Measurements from ENCODE around the gene ERCC2. TPM values are rescaled to one million over a fixed set of nuclear protein-coding genes. Genes with fewer than 3 reads are reported as not detected.

The ERCC2 gene
- polyA plus RNA-seq, 1 donor (not counting 4 experiments of a cell fraction or from before 2014, with no cell fraction given), result 27.6 TPM

DNA sequence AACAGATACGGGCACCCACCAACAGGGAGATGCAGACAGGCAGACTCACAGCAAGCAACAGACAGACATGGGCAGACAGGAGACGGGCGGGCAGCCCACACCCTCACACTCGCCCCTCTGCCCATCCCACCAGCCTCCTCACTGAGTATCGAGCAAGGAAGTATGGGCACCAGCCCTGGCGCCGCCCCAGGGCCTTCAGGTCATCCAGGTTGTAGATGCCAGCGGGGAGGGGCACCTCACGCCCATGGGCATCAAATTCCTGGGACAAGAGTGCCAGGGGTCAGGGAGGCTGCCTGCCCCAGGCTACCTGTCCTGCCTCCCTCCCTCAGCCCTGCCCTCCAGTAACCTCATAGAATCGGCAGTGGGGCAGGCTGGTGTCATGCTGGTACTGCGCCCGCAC, 5.7 kb downstream of the ERCC2 start:
- TF ChIP-seq, protein P1, sequence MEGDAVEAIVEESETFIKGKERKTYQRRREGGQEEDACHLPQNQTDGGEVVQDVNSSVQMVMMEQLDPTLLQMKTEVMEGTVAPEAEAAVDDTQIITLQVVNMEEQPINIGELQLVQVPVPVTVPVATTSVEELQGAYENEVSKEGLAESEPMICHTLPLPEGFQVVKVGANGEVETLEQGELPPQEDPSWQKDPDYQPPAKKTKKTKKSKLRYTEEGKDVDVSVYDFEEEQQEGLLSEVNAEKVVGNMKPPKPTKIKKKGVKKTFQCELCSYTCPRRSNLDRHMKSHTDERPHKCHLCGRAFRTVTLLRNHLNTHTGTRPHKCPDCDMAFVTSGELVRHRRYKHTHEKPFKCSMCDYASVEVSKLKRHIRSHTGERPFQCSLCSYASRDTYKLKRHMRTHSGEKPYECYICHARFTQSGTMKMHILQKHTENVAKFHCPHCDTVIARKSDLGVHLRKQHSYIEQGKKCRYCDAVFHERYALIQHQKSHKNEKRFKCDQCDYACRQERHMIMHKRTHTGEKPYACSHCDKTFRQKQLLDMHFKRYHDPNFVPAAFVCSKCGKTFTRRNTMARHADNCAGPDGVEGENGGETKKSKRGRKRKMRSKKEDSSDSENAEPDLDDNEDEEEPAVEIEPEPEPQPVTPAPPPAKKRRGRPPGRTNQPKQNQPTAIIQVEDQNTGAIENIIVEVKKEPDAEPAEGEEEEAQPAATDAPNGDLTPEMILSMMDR (optimal IDR thresholded peaks at IDR 0.05 in 1 of 3, IDR thresholded peaks at IDR 0.05 in 1 of 3, conservative IDR thresholded peaks at IDR 0.05 in 1 of 3; ENCODE audit: extremely low read depth in 1 of 3, insufficient read depth in 2 of 3, low read length in 3 of 3), result no peak
- TF ChIP-seq EZH2 (IDR thresholded peaks at IDR 0.05; ENCODE audit: low read length), result no peak
- no peak for DNase-seq (ENCODE audit: low read depth, low spot score)
- Histone ChIP-seq H3K27ac (ENCODE audit: control insufficient read depth, insufficient read depth, low read length) (no peak overlapping the region), H3K4me2 (ENCODE audit: control insufficient read depth, extremely low read depth, insufficient read depth, low read depth, low read length) (no peak overlapping the region), H3K79me2 (ENCODE audit: control insufficient read depth, insufficient read depth, low read length) (peaks cover 10% of the 10 kb centered on the region), H3K4me1 (ENCODE audit: control insufficient read depth, extremely low read depth, insufficient read depth, low read length) (peaks cover 7% of the 10 kb centered on the region), H2AFZ (ENCODE audit: control insufficient read depth, low read length) (no peak overlapping the region), H3K9ac (ENCODE audit: control insufficient read depth, extremely low read depth, insufficient read depth, low read length) (no peak overlapping the region), H3K9me3 (ENCODE audit: control insufficient read depth, low read depth, low read length) (no peaks in the 10 kb centered on the region), H3K36me3 (ENCODE audit: control insufficient read depth in 2 of 2, extremely low read depth in 1 of 2, insufficient read depth in 2 of 2, low read length in 2 of 2) (peaks cover 26 to 32% of the 10 kb centered on the region in 2 experiments), H4K20me1 (ENCODE audit: control insufficient read depth, extremely low read depth, insufficient read depth, low read length) (no peaks in the 10 kb centered on the region), H3K4me3 (ENCODE audit: control insufficient read depth in 2 of 3, extremely low read depth in 1 of 3, insufficient read depth in 2 of 3, low read depth in 1 of 3, low read length in 3 of 3) (no peak overlapping the region), H3K27me3 (ENCODE audit: control insufficient read depth, extremely low read depth, insufficient read depth, low read length) (no peaks in the 10 kb centered on the region), H3K9me1 (ENCODE audit: control insufficient read depth, extremely low read depth, insufficient read depth, low read length) (no peaks in the 10 kb centered on the region)
- dilution Hi-C loops (cut with MboI; ENCODE audit: extremely low pct_ligation_motif_present, low sequenced_read_pairs), result no loop called here
- no peak for FAIRE-seq

DNA sequence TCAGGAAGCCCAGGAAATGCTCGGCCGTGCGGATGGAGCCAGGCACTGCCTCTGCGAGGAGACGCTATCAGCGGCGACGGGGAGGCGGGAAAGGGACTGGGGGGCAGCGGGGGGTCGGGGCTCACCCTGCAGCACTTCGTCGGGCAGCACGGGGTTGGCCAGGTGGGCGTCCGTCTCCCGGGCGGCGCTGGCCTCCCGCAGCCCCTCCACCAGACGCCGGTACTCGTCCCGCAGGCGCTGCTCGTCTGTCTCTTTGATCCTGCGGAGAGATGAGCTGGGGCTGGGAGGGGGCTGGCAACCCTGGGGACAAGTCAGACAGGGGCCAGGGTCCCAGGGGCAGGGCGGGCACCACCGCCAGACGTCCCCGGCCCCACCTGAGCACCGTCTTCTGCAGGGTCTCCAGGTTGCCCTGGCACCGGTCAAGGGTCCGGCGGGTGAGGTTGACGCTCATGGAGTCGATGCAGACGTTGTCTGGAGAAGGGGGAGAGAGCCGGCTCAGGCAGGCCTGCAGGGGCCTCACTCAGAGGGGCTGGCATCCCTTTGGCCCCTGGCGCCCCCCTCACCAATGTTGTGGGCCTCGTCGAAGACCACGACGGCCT, 6.4 kb downstream of the ERCC2 start:
- Histone ChIP-seq H3K4me3 (ENCODE audit: control insufficient read depth in 2 of 3, extremely low read depth in 1 of 3, insufficient read depth in 2 of 3, low read depth in 1 of 3, low read length in 3 of 3) (no peak overlapping the region), H3K9me1 (ENCODE audit: control insufficient read depth, extremely low read depth, insufficient read depth, low read length) (no peaks in the 10 kb centered on the region), H4K20me1 (ENCODE audit: control insufficient read depth, extremely low read depth, insufficient read depth, low read length) (no peaks in the 10 kb centered on the region), H3K4me2 (ENCODE audit: control insufficient read depth, extremely low read depth, insufficient read depth, low read depth, low read length) (no peak overlapping the region), H3K27ac (ENCODE audit: control insufficient read depth, insufficient read depth, low read length) (no peak overlapping the region), H3K9me3 (ENCODE audit: control insufficient read depth, low read depth, low read length) (no peaks in the 10 kb centered on the region), H2AFZ (ENCODE audit: control insufficient read depth, low read length) (no peak overlapping the region), H3K27me3 (ENCODE audit: control insufficient read depth, extremely low read depth, insufficient read depth, low read length) (no peaks in the 10 kb centered on the region), H3K79me2 (ENCODE audit: control insufficient read depth, insufficient read depth, low read length) (peaks cover 6% of the 10 kb centered on the region), H3K9ac (ENCODE audit: control insufficient read depth, extremely low read depth, insufficient read depth, low read length) (no peak overlapping the region), H3K4me1 (ENCODE audit: control insufficient read depth, extremely low read depth, insufficient read depth, low read length) (peaks cover under 1% of the 10 kb centered on the region), H3K36me3 (ENCODE audit: control insufficient read depth in 2 of 2, extremely low read depth in 1 of 2, insufficient read depth in 2 of 2, low read length in 2 of 2) (peaks cover 28 to 37% of the 10 kb centered on the region in 2 experiments)
- dilution Hi-C loops (cut with MboI; ENCODE audit: extremely low pct_ligation_motif_present, low sequenced_read_pairs), result no loop called here
- FAIRE-seq (no peak), DNase-seq (ENCODE audit: low read depth, low spot score) (no peak)
- no peak for TF ChIP-seq EZH2 (IDR thresholded peaks at IDR 0.05; ENCODE audit: low read length)
- TF ChIP-seq, protein P1 (optimal IDR thresholded peaks at IDR 0.05 in 1 of 3, IDR thresholded peaks at IDR 0.05 in 1 of 3, conservative IDR thresholded peaks at IDR 0.05 in 1 of 3; ENCODE audit: extremely low read depth in 1 of 3, insufficient read depth in 2 of 3, low read length in 3 of 3), result no peak

Measured in keratinocyte (primary cell).